SW 1271 (cell line): ENCODE results near the gene KRTAP2-1.
"Not testable (repeated sequence)": the region's sequence is repeated elsewhere in the genome, so short reads cannot be mapped to it uniquely, and the experiment has no call there.

ENCODE experiments used
- DNase-seq, 2 experiments: peaks; one replicate each; lab custom pipeline; 2025; lab: John Stamatoyannopoulos, UW

Gene KRTAP2-1

GRCh38 chr17:41012326-41013120 is 34.6 kb downstream of the KRTAP2-1 start:
- DNase-seq, result no peak

DNA sequence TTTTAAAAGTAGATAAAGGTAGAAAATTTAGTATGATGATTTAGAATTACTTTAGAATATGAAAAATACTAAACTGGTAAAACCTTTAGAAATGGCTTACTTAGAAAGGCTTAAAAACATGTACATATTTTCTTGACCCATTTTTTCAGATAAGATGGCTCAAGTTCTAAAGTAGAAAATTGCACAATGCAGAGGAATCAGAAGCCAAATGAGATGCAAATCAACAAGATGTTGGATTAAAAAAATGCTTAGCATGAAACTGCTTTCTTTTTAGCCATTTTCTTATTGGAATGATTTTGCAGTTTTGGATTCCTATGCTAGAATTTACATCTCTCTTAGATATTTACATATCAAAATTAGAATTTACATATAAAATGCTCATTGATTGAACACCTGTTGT is 36.7 kb downstream of the KRTAP2-1 start:
- DNase-seq, result no peak

- no peak for DNase-seq
Measured at GRCh38 chr17:41009936-41010335, 37.2 kb downstream of the KRTAP2-1 start.

- DNase-seq, result no peak
Measured at GRCh38 chr17:41009301-41009760, 37.8 kb downstream of the KRTAP2-1 start.

GRCh38 chr17:41008811-41009210 is 38.3 kb downstream of the KRTAP2-1 start, which contains the start of gene KRTAP3-1:
Gene KRTAP3-1, minus strand, starts transcription at chr17:41009128. Its CDS starts 54 bp downstream, at chr17:41009074.
- DNase-seq, result no peak

- no peak for DNase-seq
Measured at GRCh38 chr17:41004397-41004796, 42.7 kb downstream of the KRTAP2-1 start.

DNA sequence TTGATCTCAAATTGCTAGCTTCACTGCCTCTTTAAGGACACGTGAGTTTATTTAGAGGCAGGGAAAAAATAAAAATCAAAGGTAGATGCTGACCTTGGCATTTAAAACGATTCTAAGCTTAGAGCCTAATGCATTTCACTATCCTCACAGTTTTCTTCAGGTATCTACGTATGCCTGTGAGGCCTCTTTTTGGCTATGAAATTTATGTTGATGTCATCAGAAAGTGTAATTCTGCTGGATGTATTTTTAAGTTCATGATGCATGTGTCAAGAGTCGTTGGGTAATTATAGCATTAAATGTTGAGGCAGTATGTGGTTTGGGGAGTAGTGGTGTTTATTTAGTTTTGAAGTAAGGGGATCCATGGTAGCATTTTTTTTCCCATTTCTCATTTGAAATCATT is 43.2 kb downstream of the KRTAP2-1 start:
- DNase-seq, result no peak

DNA sequence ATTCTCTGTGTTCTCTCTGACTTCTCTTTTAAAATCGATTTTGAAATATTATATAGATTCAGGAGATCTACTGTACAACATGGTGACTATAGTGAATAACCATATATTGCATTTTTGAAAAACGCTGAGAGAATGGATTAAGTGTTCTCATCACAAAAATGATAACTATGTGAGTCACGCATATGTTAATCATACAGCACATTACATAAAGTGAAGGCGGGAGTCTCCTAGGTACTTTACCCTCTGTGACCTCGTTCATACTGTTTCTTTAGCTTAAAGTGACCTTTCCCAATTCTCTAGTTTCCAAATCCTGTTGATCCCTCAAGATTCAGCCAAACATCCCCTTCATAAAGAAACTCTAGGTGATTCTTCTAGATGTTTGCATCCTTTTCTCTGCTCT is 44.3 kb downstream of the KRTAP2-1 start:
- DNase-seq, result no peak

DNA sequence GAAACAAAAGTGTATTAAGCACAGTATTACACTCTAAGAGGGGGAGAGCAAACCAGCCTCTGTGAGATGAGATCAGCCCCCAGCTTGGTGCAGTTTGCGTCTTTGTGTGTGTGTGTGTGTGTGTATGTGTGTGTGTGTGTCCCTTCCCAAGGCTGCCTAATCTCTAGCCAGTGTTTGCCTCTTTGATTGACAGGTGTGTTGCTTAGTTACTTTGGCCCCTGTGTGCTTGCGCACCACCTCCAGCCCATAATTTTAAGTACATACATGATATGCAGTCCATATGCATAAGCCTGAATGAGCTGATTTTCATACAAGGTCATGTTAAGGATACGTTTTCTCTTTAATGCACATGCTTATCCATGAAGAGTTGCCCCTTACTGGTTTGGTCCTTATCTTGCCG is 45.3 kb downstream of the KRTAP2-1 start:
- DNase-seq, result no peak

DNA sequence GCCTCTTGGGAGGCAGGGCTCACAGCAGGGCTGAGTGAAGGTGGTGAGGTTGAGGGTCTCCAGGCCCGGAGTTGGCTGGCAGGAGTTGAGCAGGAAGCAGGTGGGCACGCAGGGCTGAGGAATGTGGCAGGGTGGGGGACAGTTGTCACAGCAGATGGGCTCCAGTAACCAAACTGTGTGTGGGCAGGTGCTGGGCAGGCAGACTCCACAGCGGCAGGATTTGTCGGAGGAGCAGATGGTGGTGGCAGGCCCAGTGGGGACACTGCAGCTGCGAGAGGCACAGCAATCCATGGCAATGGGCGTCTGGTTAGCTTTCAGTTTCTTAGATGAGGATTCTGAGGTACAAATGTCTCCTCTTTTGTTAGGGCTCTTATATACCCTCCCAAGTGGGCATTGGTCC is 47.6 kb downstream of the KRTAP2-1 start, which contains the start of gene KRTAP3-2:
Gene KRTAP3-2 (minus strand): TSS at position 344 of the 400 bp plus-strand sequence. CDS start 53 bp downstream, at position 291.
- not testable (repeated sequence) for DNase-seq

DNA sequence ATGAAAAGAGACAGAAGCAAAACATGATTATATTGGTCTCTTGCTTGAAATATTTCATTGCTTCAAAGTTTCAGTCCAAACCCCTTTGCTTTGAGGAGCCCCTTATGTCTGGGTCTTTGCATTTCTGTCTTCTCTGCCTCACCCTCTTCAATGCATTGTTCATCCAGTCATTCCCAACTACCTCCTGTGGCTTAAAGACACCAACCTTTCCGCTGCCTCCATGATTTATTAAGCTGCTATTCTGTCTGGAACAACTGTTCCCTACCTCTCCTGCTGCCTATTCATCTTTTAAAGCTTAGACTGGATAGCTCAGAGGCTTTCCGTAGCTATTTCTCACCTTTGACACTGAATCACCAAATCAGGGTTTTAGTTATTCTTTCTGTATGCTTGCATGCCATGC is 49.8 kb downstream of the KRTAP2-1 start:
- no peak for DNase-seq

DNA sequence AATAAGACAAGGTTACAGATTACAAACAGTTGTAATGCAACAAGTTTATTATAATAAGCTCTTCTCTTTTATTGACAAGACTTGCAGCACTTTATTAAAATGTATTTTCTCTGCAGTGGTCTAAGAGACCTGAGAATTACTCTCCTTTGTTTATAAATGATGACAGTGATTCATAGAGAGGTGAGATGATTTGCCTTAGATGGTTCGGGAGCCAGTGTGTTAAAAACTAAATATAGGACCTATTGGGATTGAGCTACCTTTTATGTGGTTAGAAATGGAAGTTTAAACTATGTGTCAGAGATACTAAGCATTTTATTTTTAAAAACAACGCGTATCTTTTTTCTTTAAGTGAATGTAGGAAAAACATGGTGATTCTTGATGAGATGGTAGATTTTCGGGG is 50.3 kb downstream of the KRTAP2-1 start:
- no peak for DNase-seq
